GM21360 (cell line): ENCODE data around the gene GKN1.
"Not testable (repeated sequence)": the region's sequence is repeated elsewhere in the genome, so short reads cannot be mapped to it uniquely, and the experiment has no call there.

Experiments
- ATAC-seq: cut with Tn5 transposase; IDR thresholded peaks from one replicate; pipeline ENCODE4 v1.9.1; 2021; ENCODE audit warnings: mild to moderate bottlenecking, moderate library complexity; ENCODE audit not compliant: unreplicated experiment

GKN1 gene

GRCh38 chr2:68955432-68955831, 19.0 kb upstream of the GKN1 start:
- ATAC-seq = not testable (repeated sequence)

- no peak for ATAC-seq
These were observed 15.4 kb upstream of the GKN1 start for GRCh38 chr2:68959001-68959400.

DNA sequence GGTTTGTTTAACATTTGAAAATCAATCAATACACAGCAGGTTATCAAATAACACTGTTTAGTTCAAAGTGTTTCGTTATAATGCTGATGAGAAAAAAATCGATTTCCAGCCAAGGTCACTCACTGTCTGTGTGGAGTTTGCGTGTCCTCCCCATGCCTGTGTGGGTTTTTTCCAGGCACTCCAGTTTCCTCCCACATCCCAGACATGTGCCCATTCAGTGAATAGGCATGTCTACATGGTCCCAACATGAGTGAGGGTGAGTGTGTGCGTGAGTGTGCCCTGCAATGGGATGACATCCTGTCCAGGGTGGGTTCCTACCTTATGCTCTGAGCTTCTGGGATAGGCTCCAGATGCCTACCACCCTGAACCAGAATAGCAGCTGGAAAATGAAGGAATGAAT, 13.1 kb upstream of the GKN1 start:
- ATAC-seq = no peak

- ATAC-seq = no peak
These were observed 10.2 kb upstream of the GKN1 start for GRCh38 chr2:68964282-68964681.

GRCh38 chr2:68968221-68968620, 6.2 kb upstream of the GKN1 start:
- no peak for ATAC-seq

DNA sequence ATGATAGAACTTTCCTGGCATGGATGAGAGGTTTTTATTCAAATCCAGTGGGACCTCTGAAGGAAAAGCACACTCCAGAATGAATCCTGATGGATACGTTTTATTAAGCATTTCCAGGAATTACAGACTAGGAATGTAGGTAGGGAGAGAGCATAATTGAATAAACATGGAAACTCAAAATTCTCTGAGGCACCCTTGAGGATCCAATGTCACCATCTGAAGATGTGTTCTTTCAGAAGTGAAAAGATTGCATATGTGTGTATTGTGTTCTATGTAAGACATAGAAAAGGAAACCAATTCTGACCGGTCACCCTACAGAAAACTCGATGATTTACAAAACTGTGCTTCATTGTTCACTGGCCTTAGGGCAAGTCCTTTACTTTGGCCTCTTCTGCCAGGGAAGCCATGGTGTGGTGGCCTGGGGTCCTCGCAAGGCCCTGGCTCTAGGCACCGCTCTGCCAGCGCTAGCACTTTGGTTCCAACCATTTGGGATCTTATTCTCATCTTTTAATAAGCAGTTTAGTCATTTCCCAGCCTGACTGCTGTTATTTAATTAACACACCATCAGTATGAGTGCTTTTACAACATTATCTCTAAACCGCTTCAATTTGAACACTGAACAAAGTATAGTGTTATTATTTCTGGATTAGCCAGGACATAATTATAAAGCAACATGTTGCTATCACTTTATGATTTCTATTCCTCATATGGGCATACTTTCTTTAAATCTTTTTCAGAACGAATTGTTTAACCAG, 4.5 kb upstream of the GKN1 start:
- no peak for ATAC-seq

DNA sequence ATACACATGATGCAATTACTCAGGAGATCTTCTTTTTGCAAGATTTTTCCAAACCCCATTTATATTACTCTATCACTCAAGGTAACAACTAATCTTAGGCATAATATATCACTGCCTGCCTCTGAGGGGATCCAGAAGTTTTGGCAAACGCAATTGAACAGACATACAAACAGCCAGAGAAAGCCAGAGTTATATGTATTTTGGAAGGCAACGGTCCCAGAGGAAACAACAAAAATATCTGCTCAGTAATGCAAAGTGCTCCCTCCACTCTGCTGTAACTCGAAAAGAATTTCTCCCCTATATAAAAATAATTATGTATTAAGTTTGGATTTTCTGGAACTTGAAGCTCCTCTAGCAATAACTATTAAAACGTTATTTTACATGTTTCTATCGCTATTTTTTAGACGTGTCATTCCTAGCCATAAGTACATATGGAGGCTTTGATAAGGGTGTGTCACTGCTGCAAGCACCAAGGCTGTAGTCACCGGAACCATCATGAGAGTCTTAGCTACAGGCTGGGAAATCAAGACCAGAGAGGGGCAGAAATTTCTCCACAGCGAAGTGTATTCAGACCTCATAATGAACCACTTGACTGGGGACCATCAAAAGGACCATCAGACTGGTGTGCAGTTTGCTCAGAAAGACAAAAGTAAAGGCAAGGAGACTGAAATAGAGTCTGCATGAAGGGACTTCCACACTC, 3.7 kb upstream of the GKN1 start:
- ATAC-seq = no peak

DNA sequence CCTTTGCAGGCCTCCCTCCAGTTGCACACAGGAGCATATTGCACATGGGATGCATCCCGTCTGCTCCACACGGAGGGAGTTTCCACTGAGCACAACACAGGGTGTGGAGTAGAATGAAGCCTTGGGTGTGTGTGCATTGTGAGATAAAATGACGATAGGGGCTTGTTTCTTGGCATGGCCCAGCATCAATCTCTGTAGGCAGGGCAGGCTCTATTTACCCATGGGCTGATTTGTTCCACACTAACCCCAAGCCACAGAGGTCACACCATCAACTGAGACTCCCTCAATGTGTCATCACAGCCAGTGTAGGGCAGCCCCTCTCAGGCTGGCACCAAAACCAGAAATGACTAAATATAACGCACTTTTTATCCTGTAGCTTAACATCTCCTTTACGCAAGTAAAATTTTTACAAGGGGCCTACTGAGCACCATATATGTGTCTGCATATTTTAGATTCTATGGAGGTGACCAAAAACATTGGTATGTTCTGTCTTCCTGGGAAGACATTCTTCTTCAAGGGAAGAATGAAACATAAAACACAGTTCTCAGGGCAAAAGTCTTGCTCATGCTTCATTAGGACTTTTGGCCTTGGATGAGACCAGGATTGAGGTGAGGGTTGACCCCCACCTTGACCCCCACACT, 2.7 kb upstream of the GKN1 start:
- ATAC-seq = no peak

GRCh38 chr2:68974946-68975665, 670 bp downstream of the GKN1 start:
- ATAC-seq = no peak

DNA sequence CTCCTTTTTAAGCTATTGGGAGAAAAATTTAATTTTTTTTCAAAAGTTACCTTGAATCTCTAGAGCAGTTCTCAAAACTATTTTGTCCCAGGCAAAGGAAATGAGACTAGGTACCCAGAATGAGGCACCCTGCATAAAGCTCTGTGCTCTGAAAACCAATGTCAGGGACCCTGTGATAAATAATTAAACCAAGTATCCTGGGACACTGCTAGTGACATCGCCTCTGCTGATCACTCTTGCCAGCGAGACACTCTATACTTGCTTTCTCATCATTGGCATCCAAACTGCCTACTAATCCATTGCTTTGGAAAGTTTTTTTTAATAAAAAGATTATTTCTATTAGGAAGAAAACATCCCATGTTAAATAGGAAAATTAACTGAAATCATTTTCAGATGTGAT, 1.4 kb downstream of the GKN1 start:
- no peak for ATAC-seq

GRCh38 chr2:68977453-68977852, 3.0 kb downstream of the GKN1 start:
- ATAC-seq = no peak

DNA sequence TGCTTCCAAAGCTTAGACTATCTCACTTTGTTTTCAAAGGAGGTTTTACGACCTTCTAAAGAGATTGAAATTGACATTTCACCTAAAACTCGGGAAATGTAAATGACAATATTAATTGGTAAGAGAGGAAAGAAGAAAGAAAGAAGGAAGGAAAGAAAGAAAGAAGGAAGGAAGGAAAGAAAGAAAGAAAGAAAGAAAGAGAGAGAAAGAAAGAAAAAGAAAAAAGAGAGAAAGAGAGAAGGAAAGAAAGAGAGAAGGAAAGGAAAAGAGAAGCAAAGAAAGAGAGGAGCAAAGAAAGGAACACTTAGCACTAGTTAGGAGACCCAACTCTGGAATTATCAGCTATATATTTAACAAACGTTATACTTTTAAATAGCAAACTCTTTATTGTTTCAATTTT, 3.7 kb downstream of the GKN1 start:
- ATAC-seq = no peak

GRCh38 chr2:68980956-68981355, 6.5 kb downstream of the GKN1 start:
- no peak for ATAC-seq

DNA sequence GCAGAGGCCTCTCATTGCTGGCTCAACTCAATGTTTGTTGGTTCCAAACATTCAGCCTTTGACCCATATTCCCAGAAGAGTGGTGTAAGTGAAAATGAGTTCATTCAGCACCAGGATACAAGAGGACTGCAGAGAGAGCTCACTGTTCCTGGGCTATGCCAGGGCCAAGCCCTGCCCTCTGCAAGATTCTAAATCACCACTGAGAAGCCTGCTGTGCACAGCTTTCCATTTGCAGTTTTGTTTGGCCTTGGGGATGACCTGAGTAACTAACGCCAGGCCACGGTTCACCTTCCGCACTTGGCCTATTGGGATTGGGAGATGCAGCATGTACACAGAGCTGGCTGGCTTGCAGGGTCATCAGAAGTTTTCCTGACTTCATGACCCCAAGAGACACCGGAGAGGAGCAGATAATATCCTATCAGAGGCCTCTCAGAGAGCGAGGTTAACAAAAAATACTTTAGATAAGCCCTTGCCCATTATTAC, 12.6 kb downstream of the GKN1 start:
- ATAC-seq = no peak

- no peak for ATAC-seq
These were observed 14.6 kb downstream of the GKN1 start for GRCh38 chr2:68989035-68989434.

DNA sequence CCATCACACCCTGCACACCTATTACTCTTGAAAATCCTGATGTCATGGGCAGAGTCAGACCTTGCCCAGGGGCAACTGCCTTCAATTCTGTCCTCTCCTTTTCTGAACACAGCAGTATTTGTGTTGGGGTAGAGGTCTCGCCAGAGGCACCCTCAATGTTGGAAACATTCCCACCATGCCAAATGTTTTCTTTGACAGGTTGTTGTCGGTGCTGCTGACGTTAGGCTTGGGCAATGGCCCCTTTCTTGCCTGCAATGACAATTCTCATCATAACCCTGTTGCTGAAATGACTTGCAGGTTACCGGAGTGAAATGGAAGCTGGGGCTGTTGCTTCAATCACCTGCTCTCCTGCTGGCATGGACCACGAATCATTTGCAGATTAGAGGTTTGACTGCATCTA, 17.9 kb downstream of the GKN1 start:
- no peak for ATAC-seq

DNA sequence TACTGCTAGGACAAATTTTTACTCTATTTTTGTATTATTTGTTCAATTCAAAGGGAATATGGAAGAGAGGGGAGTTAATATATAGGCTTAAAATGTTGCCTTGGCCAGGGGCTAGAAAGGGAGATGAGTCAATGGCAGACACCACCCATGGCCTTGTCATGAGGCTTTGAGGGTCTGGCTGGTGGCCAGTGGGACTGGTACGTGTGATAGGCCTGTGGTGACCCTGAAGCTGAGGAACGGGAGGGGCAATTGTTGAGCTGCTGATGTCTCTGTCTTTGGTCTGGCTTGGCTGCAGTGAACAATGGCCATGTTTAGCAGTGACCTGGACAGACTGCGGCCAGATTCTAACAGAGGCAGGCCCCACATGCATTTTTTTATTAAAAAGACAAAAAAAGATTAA, 18.5 kb downstream of the GKN1 start:
- ATAC-seq = no peak

- no peak for ATAC-seq
These were observed 19.2 kb downstream of the GKN1 start for GRCh38 chr2:68993660-68994059.

- no peak for ATAC-seq
These were observed 20.4 kb downstream of the GKN1 start for GRCh38 chr2:68994864-68995263.

DNA sequence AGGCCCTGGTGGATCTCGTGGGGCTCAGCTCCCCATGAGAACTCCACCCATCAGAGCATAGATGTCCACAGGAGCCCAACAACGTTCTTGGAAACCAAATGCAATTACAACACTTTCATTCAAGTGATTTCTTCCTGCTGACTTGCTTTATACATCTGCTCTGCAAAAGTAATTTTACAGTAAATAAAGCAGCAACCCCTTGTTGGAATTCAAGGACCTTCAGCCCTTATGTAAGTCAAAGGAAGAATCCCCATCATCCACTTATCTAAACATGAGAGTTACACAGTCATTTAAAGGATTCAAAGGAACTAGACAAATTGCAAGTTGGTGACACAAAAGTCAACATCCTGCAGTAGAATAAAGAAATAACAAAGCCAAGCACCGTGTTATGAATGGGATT, 21.5 kb downstream of the GKN1 start:
- ATAC-seq = no peak

GRCh38 chr2:68997401-68997800, 23.0 kb downstream of the GKN1 start:
- no peak for ATAC-seq
